ENCODE data around the gene C1QTNF6. TPM values are rescaled to one million over a fixed set of nuclear protein-coding genes. Genes with fewer than 3 reads are reported as not detected.

C1QTNF6 gene
- total and polyA plus RNA-seq, 10 donors: 5.3 to 10.3 (median 7.6) TPM

- Histone ChIP-seq H3K27ac (peak overlapping the region in 7 of 8 donors; percentile 91 to 98 (median 96)), H3K27me3 (replicated peaks in 1 of 7) (no peaks in the 10 kb centered on the region), H3K36me3 (no peaks in the 10 kb centered on the region), H3K9me3 (no peaks in the 10 kb centered on the region), H3K4me3 (no peak overlapping the region), H3K4me1 (peaks cover 23 to 86% (median 67%) of the 10 kb centered on the region in 6 donors)
- TF ChIP-seq POLR2A (IDR thresholded peaks at IDR 0.05): no peak
- peak; percentile 63 to 77 (median 75) for TF ChIP-seq POLR2AphosphoS5 (IDR thresholded peaks at IDR 0.05)
- peak in 2 of 11 experiments; percentile 11 to 30 for TF ChIP-seq CTCF (IDR thresholded peaks at IDR 0.05 in 8 of 11, conservative IDR thresholded peaks at IDR 0.05 in 3 of 11)
- intact Hi-C loops (cut with DNase I; ENCODE audit: low total_unique reads): loop anchor here (2.0 kb wide), 1 partner anchor 30 kb away; no protein-coding TSS in a partner anchor
- peak; percentile 87 for DNase-seq
- WGBS, 5 donors: 63 to 73% (median 70%) methylated on average over 11 to 14 of the region's 14 CpGs
Measured at GRCh38 chr22:37196539-37197450, 8.7 kb upstream of the C1QTNF6 start.

DNA sequence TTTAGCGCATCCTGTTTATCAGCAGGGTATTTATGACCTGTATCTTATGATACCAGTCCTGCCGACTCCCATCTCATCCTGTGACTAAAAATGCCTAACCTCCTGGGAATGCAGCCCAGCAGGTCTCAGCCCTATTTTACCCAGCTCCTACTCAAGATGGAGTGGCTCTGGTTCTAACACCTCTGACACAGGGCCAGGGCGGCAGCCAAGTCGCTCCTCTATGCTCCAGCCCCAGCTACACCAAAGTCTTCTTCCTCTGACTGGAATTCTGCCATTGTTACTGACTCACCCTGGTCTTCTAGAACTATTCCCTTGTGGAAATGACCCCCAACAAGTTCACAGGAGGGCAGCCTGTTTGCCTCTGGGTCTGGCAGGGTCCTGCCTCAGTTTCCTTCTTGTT lies 7.9 kb upstream of the C1QTNF6 start:
- 87 to 91% (median 89%) methylated on average over 4 of the region's 4 CpGs for WGBS, 5 donors
- intact Hi-C loops (cut with DNase I; ENCODE audit: low total_unique reads): loop anchor here (2.0 kb wide), 1 partner anchor 29 kb away; no protein-coding TSS in a partner anchor
- H3K9me3 ChIP-seq: no peaks in the 10 kb centered on the region
- no peak overlapping the region for H3K4me3 ChIP-seq
- peaks cover 23 to 80% (median 67%) of the 10 kb centered on the region in 6 donors for H3K4me1 ChIP-seq
- no peaks in the 10 kb centered on the region for H3K27me3 ChIP-seq (replicated peaks in 1 of 7)
- peak overlapping the region in 7 of 8 donors; percentile 65 to 98 (median 96) for H3K27ac ChIP-seq
- no peaks in the 10 kb centered on the region for H3K36me3 ChIP-seq
- DNase-seq: peak; percentile 45
- TF ChIP-seq POLR2A (IDR thresholded peaks at IDR 0.05) (no peak), POLR2AphosphoS5 (IDR thresholded peaks at IDR 0.05) (no peak), CTCF (IDR thresholded peaks at IDR 0.05 in 8 of 11, conservative IDR thresholded peaks at IDR 0.05 in 3 of 11) (no peak)

GRCh38 chr22:37194750-37195149 lies 6.7 kb upstream of the C1QTNF6 start:
- no peaks in the 10 kb centered on the region for H3K9me3 ChIP-seq
- no peaks in the 10 kb centered on the region for H3K27me3 ChIP-seq (replicated peaks in 1 of 7)
- no peak for DNase-seq
- peaks cover 20 to 70% (median 60%) of the 10 kb centered on the region in 6 donors for H3K4me1 ChIP-seq
- WGBS, 5 donors: 90 to 96% (median 94%) methylated on average over 3 of the region's 3 CpGs
- H3K36me3 ChIP-seq: no peaks in the 10 kb centered on the region
- TF ChIP-seq CTCF (IDR thresholded peaks at IDR 0.05 in 8 of 11, conservative IDR thresholded peaks at IDR 0.05 in 3 of 11): no peak
- no peak for TF ChIP-seq POLR2A (IDR thresholded peaks at IDR 0.05)
- no peak for TF ChIP-seq POLR2AphosphoS5 (IDR thresholded peaks at IDR 0.05)
- peak overlapping the region in 7 of 8 donors; percentile 50 to 98 (median 73) for H3K27ac ChIP-seq
- no peak overlapping the region for H3K4me3 ChIP-seq
- intact Hi-C loops (cut with DNase I; ENCODE audit: low total_unique reads): no loop called here

DNA sequence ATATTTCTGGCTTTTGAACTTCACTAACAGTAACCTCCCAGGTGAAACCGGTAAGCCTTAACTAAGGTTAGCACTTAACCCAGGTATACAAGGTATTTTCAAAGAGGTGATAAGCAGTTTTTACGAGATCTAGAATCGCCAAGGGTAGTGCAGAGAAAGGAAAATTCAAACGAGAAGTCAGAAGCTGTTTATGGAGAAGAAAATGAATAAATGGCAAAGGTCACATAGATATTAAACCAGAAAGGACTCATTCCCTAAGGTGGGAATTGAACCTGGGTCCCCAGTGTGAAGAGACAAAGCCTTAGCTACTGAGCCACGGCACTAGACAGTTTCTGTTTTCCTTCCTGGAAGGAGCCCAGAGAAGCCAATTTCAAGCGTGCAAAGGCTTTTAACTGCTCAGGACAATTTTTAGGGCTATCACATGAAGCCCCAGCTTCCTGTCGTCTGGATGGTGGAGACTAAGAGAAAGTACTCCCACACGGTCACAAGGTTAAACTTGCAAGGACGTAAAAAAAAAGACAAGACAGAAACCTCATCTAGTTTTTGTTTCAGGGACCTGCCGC lies 5.7 kb upstream of the C1QTNF6 start:
- Histone ChIP-seq H3K27me3 (replicated peaks in 1 of 7) (no peaks in the 10 kb centered on the region), H3K27ac (peak overlapping the region; percentile 11 to 98 (median 72)), H3K36me3 (no peaks in the 10 kb centered on the region), H3K4me1 (peaks cover 18 to 73% (median 60%) of the 10 kb centered on the region in 6 donors), H3K9me3 (no peaks in the 10 kb centered on the region), H3K4me3 (no peak overlapping the region)
- TF ChIP-seq POLR2AphosphoS5 (IDR thresholded peaks at IDR 0.05): peak in 1 of 3 donors; percentile 27
- TF ChIP-seq CTCF (IDR thresholded peaks at IDR 0.05 in 8 of 11, conservative IDR thresholded peaks at IDR 0.05 in 3 of 11): no peak
- WGBS, 5 donors: 38 to 44% (median 43%) methylated on average over 10 of the region's 10 CpGs
- DNase-seq: no peak
- intact Hi-C loops (cut with DNase I; ENCODE audit: low total_unique reads): no loop called here

Measured in spleen (tissue), 11 donors.